Prostate gland (tissue), 2 donors: ENCODE data around the gene CIT.
"Not testable (repeated sequence)": the region's sequence is repeated elsewhere in the genome, so short reads cannot be mapped to it uniquely, and the experiment has no call there.

Source experiments
- CTCF ChIP-seq, 4 experiments: fragments of 200-600 bp in 2 of 4; fragments of 450-650 bp in 2 of 4; sonication (generic) in 2 of 4; IDR thresholded peaks; 1 replicate in 3 of 4; 2 replicates in 1 of 4; pipeline ENCODE4 v1.5.1; 2016 to 2019; ENCODE audit warnings: antibody characterized with exemption in 4 of 4, mild to moderate bottlenecking in 2 of 4, moderate library complexity in 2 of 4
- POLR2A ChIP-seq: fragments of 450-650 bp; IDR thresholded peaks from one replicate; pipeline ENCODE4 v1.6.1; 2016; ENCODE audit warnings: antibody characterized with exemption, mild to moderate bottlenecking

GRCh38 chr12:119706427-119706826 lies 170.7 kb downstream of the CIT start:
- not testable (repeated sequence) for TF ChIP-seq CTCF (IDR thresholded peaks at IDR 0.05); POLR2A
